Esophagus squamous epithelium (tissue), 5 donors: Measurements from ENCODE around the gene CNTN4. TPM values are rescaled to one million over a fixed set of nuclear protein-coding genes. Genes with fewer than 3 reads are reported as not detected.

Experiments
- DNase-seq: peaks from one replicate; lab custom pipeline; 2025; lab: John Stamatoyannopoulos, UW
- H3K27ac ChIP-seq, 4 donors: fragments of 200-600 bp; sonication (generic); one replicate each; pipeline ENCODE4 v1.5.1; 2016 to 2019; ENCODE audit warnings: mild to moderate bottlenecking in 1 of 4
- H3K27me3 ChIP-seq, 4 donors: fragments of 200-600 bp; sonication (generic); 1 replicate in 3 of 4; 2 replicates in 1 of 4; pipeline versions ENCODE4 v1.5.1 to v1.6.0; 2017 to 2021; ENCODE audit warnings: antibody characterized with exemption in 1 of 4
- H3K36me3 ChIP-seq, 3 donors: fragments of 200-600 bp; sonication (generic); one replicate each; pipeline ENCODE4 v1.5.1; 2016 to 2019
- H3K4me1 ChIP-seq, 3 donors: fragments of 200-600 bp; sonication (generic); one replicate each; pipeline ENCODE4 v1.5.1; 2017 to 2019
- H3K4me3 ChIP-seq, 4 donors: fragments of 200-600 bp; sonication (generic); 1 replicate in 3 of 4; 2 replicates in 1 of 4; pipeline ENCODE4 v1.5.1; 2016 to 2019; ENCODE audit warnings: mild to moderate bottlenecking in 2 of 4, moderate library complexity in 1 of 4
- H3K9me3 ChIP-seq, 3 donors: fragments of 200-600 bp; sonication (generic); one replicate each; pipeline ENCODE4 v1.5.1; 2016 to 2019
- POLR2A ChIP-seq, 4 donors: fragments of 450-650 bp; IDR thresholded peaks; one replicate each; pipeline ENCODE4 v1.6.1; 2017; ENCODE audit warnings: antibody characterized with exemption in 4 of 4, mild to moderate bottlenecking in 4 of 4, moderate library complexity in 3 of 4
- WGBS, 2 donors: methylation state at CpG; one replicate each; pipeline ENCODE4 v1.1.5; 2018; 5-methylcytosine and 5-hydroxymethylcytosine counted together
- intact Hi-C: fragments of 100-400 bp; cut with DNase I; formaldehyde crosslinking; loops from one replicate; pipeline ENCODE4 v1.15.0; 2022
- total RNA-seq, 4 donors: library from RNA; depleted of rRNA; stranded (reverse); fragments of >200 nt; gene quantifications; one replicate each; pipeline ENCODE4 v1.1.0, GENCODE V29; 2016
- TF ChIP-seq, protein P1 (sequence below), 6 experiments: fragments of 450-650 bp in 4 of 6; fragments of 200-600 bp in 2 of 6; sonication (generic) in 2 of 6; IDR thresholded peaks; one replicate each; pipeline ENCODE4 v1.5.1; 2016 to 2019; ENCODE audit warnings: antibody characterized with exemption in 6 of 6, mild to moderate bottlenecking in 4 of 6, moderate library complexity in 4 of 6
- donor health status: DM: yes; HTN: yes; CAD: no.

CNTN4 gene
- total RNA-seq, 4 donors from 2014 or later: 0.31 to 8.5 (median 3.5) TPM

- H3K9me3 ChIP-seq: no peaks in the 10 kb centered on the region
- intact Hi-C loops: no loop called here
- no peaks in the 10 kb centered on the region for H3K27me3 ChIP-seq
- DNase-seq: no peak
- TF ChIP-seq, protein P1, sequence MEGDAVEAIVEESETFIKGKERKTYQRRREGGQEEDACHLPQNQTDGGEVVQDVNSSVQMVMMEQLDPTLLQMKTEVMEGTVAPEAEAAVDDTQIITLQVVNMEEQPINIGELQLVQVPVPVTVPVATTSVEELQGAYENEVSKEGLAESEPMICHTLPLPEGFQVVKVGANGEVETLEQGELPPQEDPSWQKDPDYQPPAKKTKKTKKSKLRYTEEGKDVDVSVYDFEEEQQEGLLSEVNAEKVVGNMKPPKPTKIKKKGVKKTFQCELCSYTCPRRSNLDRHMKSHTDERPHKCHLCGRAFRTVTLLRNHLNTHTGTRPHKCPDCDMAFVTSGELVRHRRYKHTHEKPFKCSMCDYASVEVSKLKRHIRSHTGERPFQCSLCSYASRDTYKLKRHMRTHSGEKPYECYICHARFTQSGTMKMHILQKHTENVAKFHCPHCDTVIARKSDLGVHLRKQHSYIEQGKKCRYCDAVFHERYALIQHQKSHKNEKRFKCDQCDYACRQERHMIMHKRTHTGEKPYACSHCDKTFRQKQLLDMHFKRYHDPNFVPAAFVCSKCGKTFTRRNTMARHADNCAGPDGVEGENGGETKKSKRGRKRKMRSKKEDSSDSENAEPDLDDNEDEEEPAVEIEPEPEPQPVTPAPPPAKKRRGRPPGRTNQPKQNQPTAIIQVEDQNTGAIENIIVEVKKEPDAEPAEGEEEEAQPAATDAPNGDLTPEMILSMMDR (IDR thresholded peaks at IDR 0.05): no peak
- TF ChIP-seq POLR2A (IDR thresholded peaks at IDR 0.05): no peak
- no peaks in the 10 kb centered on the region for H3K36me3 ChIP-seq
- no peak overlapping the region for H3K27ac ChIP-seq
- H3K4me1 ChIP-seq: no peaks in the 10 kb centered on the region
- 86 to 88% methylated on average over 4 to 8 of the region's 21 CpGs for WGBS, 2 donors
- no peak overlapping the region for H3K4me3 ChIP-seq
Measured at GRCh38 chr3:2484162-2485026, 385.7 kb downstream of the CNTN4 start.

- no peaks in the 10 kb centered on the region for H3K9me3 ChIP-seq
- WGBS, 2 donors: 100% methylated on average over 4 of the region's 21 CpGs; no CpG with 5 or more reads in 1 of the 2 donors
- no peak for TF ChIP-seq POLR2A (IDR thresholded peaks at IDR 0.05)
- TF ChIP-seq, protein P1 (IDR thresholded peaks at IDR 0.05): no peak
- H3K27ac ChIP-seq: no peak overlapping the region
- no peak for DNase-seq
- no peak overlapping the region for H3K4me3 ChIP-seq
- H3K4me1 ChIP-seq: no peaks in the 10 kb centered on the region
- H3K27me3 ChIP-seq: no peaks in the 10 kb centered on the region
- H3K36me3 ChIP-seq: no peaks in the 10 kb centered on the region
- intact Hi-C loops: no loop called here
Measured at GRCh38 chr3:2485027-2485375, 386.3 kb downstream of the CNTN4 start.

GRCh38 chr3:2495746-2496145 is 397.1 kb downstream of the CNTN4 start:
- no peak for DNase-seq
- Histone ChIP-seq H3K36me3 (no peaks in the 10 kb centered on the region), H3K9me3 (no peaks in the 10 kb centered on the region), H3K27me3 (no peaks in the 10 kb centered on the region), H3K4me1 (no peaks in the 10 kb centered on the region), H3K27ac (no peak overlapping the region), H3K4me3 (no peak overlapping the region)
- 80 to 91% methylated on average over 1 to 2 of the region's 2 CpGs for WGBS, 2 donors
- intact Hi-C loops: no loop called here
- TF ChIP-seq, protein P1 (IDR thresholded peaks at IDR 0.05): no peak
- no peak for TF ChIP-seq POLR2A (IDR thresholded peaks at IDR 0.05)

DNA sequence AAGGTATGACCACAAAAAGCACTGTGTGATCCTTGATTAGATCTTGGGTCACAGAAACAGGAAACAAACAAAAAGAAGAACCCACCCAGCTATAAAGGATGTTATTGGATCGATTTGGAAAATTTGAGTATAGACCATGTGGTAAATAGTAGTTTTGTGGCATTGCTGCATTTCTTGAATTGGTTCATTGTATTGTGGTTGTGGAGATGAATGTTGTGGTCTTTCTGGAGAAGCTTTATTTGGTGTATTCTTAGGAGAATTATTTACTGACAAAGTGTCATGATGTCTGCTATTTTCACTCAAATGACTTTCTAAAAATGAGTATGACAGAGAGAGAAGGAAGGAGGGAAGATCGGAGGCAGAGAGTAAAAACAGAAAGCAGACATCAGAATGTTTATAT is 406.2 kb downstream of the CNTN4 start:
- 49 to 52% methylated on average over 2 of the region's 2 CpGs for WGBS, 2 donors
- Histone ChIP-seq H3K4me1 (no peaks in the 10 kb centered on the region), H3K36me3 (no peaks in the 10 kb centered on the region), H3K27ac (no peak overlapping the region), H3K27me3 (no peaks in the 10 kb centered on the region), H3K4me3 (no peak overlapping the region), H3K9me3 (no peaks in the 10 kb centered on the region)
- TF ChIP-seq, protein P1 (IDR thresholded peaks at IDR 0.05): no peak
- TF ChIP-seq POLR2A (IDR thresholded peaks at IDR 0.05): no peak
- DNase-seq: no peak
- intact Hi-C loops: no loop called here

GRCh38 chr3:2506776-2507175 is 408.1 kb downstream of the CNTN4 start:
- 81 to 86% methylated on average over 8 of the region's 8 CpGs for WGBS, 2 donors
- no peak overlapping the region for H3K27ac ChIP-seq
- no peaks in the 10 kb centered on the region for H3K27me3 ChIP-seq
- no peaks in the 10 kb centered on the region for H3K9me3 ChIP-seq
- intact Hi-C loops: no loop called here
- no peak overlapping the region for H3K4me3 ChIP-seq
- DNase-seq: no peak
- no peaks in the 10 kb centered on the region for H3K36me3 ChIP-seq
- TF ChIP-seq POLR2A (IDR thresholded peaks at IDR 0.05): no peak
- TF ChIP-seq, protein P1 (IDR thresholded peaks at IDR 0.05): no peak
- H3K4me1 ChIP-seq: peaks cover 0 to 5% (median 3%) of the 10 kb centered on the region in 3 donors
